GM19193 (cell line): ENCODE results near the gene ANKRD33.

Source experiments
- POLR2A ChIP-seq: IDR thresholded peaks from 4 replicates; pipeline ENCODE4 v1.6.1; 2011; ENCODE audit not compliant: insufficient read depth, insufficient read length; ENCODE audit errors: extremely low read depth

Gene ANKRD33

GRCh38 chr12:51898937-51899336 is 11.0 kb downstream of the ANKRD33 start:
- no peak for TF ChIP-seq POLR2A

GRCh38 chr12:51900323-51900889 is 12.5 kb downstream of the ANKRD33 start:
- no peak for TF ChIP-seq POLR2A

DNA sequence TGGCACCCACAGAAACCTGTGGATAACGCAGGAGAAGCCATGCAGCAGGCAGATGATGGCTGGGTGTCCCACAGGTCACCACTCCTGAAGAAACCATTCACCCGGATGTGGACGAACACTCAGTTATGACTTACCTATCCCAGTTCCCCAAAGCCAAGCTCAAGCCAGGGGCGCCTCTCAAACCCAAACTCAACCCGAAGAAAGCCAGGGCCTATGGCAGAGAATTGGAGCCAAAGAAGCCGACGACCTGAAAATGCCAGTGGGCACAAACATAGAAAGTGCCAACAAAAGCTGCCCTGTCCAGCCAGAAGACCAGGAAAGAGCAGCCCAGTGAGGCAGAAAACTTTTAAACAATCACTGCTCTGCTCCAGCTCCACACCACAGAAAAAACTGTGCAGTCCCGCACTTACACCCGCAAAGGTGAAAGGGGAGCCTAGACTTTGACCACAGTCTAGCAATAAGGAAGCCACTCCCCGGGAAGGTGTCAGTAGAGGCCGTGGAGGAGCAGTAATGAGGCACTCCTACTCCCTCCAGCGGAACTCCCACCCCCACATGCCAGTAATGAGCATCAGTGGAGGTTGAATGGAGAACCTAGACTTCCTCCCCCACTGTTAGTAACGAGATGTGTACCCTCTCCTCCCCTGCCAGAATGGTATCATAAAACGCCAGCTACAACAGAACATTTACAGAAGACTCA is 13.4 kb downstream of the ANKRD33 start:
- TF ChIP-seq POLR2A = no peak

- TF ChIP-seq POLR2A = no peak
These were observed 14.0 kb downstream of the ANKRD33 start for GRCh38 chr12:51901881-51902280.

GRCh38 chr12:51904951-51905470 is 17.1 kb downstream of the ANKRD33 start:
- TF ChIP-seq POLR2A = no peak

- TF ChIP-seq POLR2A = no peak
These were observed 17.8 kb downstream of the ANKRD33 start for GRCh38 chr12:51905471-51906429.

DNA sequence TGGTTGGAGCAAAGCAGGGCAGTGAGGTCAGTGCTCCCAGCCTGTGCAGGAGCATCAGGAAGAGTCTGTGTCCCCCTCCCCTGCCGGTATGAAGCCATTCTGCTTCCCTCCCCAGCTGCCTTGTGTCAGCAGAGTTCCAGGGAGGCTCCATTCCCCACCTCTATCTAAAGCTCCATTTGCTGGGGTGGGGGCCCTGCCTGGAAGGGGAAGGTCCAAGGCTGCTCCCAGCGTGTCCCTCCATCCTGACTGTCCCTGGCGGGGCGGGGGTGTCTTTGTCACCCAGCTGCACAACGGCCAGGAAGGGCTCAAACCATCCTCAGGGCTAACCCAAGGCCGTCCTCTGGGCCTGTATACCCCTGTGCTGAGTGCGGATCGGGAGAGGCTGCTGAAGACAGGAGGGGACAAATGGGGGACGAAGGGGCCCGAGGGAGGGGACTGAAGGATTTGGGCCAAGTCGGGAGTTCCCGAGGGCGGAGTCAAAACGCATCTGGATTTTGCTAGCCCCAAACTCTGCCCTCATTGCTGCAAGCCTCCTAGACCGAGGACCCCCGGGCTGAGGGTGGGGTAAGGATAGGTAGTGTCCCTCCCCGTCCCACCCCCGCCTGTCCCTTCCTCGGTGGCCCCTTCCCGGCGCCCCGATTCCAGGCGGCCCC is 18.7 kb downstream of the ANKRD33 start:
- no peak for TF ChIP-seq POLR2A

- no peak for TF ChIP-seq POLR2A
These were observed 19.4 kb downstream of the ANKRD33 start, which contains the start of gene ACVRL1 for GRCh38 chr12:51907083-51907855. Gene ACVRL1 (plus strand): TSS chr12:51907504. CDS start chr12:51912475, 4,971 bp downstream.

GRCh38 chr12:51907856-51908425 is 20.0 kb downstream of the ANKRD33 start:
- TF ChIP-seq POLR2A = no peak

GRCh38 chr12:51908876-51909592 is 21.1 kb downstream of the ANKRD33 start:
- TF ChIP-seq POLR2A = no peak

- no peak for TF ChIP-seq POLR2A
These were observed 22.3 kb downstream of the ANKRD33 start for GRCh38 chr12:51910168-51910567.

GRCh38 chr12:51910691-51911090 is 22.8 kb downstream of the ANKRD33 start:
- no peak for TF ChIP-seq POLR2A

GRCh38 chr12:51911307-51911706 is 23.4 kb downstream of the ANKRD33 start:
- no peak for TF ChIP-seq POLR2A
